ENCODE results near the gene ZNF462.
A peak's percentile ranks its signal among the peaks of the same experiment; 100 is the strongest.
"Not testable (repeated sequence)": the region's sequence is repeated elsewhere in the genome, so short reads cannot be mapped to it uniquely, and the experiment has no call there.

ZNF462 gene, protein sequence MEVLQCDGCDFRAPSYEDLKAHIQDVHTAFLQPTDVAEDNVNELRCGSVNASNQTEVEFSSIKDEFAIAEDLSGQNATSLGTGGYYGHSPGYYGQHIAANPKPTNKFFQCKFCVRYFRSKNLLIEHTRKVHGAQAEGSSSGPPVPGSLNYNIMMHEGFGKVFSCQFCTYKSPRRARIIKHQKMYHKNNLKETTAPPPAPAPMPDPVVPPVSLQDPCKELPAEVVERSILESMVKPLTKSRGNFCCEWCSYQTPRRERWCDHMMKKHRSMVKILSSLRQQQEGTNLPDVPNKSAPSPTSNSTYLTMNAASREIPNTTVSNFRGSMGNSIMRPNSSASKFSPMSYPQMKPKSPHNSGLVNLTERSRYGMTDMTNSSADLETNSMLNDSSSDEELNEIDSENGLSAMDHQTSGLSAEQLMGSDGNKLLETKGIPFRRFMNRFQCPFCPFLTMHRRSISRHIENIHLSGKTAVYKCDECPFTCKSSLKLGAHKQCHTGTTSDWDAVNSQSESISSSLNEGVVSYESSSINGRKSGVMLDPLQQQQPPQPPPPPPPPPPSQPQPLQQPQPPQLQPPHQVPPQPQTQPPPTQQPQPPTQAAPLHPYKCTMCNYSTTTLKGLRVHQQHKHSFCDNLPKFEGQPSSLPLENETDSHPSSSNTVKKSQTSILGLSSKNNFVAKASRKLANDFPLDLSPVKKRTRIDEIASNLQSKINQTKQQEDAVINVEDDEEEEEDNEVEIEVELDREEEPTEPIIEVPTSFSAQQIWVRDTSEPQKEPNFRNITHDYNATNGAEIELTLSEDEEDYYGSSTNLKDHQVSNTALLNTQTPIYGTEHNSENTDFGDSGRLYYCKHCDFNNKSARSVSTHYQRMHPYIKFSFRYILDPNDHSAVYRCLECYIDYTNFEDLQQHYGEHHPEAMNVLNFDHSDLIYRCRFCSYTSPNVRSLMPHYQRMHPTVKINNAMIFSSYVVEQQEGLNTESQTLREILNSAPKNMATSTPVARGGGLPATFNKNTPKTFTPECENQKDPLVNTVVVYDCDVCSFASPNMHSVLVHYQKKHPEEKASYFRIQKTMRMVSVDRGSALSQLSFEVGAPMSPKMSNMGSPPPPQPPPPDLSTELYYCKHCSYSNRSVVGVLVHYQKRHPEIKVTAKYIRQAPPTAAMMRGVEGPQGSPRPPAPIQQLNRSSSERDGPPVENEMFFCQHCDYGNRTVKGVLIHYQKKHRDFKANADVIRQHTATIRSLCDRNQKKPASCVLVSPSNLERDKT (N-terminal part only)

DNA sequence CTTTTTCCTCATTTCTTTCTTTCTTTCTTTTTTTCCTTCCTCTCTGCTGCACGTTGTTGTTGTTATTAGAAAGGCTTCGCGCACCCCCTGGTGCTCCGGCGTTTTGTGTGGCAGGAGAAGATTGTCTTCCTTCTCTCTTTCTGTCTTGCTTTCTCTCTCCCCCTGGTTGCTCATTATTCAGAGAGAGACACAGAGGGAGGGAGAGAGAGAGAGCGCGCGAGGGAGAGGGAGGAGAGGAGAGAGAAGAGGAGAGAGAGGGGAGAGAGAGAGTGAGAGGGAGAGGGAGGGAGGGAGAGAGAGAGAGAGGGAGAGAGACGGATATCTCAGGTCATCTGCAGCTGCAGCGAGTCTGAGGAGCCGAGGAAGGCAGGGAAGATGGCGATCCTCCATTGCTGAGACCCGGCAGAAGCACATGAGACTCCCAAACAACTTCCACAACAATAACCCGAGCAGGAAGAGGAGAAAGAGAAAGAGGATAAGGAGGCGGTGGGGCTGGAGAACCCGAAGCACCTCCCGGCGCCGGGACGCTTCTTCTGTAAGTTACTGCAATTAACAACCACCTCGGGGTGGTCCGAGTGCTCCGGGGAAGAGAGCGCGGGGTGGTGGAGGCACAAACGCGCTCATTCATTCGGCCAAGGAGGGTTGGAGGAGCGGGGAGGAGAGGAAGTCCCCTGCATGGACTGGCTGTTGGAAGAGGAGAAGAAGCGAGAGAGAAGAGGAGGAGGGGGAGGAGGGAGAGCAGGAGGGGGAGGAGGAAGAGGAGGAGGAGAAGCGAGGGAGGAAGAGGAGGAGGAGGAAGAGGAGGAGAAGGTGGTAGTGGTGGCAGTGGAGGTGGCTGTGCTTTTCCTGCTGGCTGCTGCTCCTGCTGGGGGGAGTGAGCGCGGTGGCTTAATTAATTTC is at the start of gene ZNF462:
TSS of gene ZNF462 (plus strand) at position 346 of the 900 bp plus-strand sequence. CDS start 60,218 bp downstream, outside the sequence.
- DNase-seq, result peak; percentile 43 to 62

DNA sequence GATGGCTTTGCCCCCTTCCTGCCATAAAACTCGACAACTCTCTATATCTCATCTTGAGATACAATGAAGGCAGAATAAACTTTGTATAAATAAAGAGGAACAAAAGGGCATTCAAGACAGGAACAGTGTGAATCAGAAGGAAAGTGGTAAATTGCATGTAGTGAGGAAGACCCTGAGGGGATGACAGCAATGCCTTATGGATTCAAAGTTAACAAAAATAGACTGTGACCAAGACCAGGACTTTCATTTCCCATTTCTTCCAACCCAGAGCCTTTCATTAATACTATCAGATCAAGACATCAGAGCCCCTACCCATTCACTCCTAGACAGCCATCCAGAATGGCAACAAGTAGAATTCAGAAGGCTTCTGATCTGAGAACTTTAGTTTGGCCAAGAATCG is 46.4 kb upstream of the ZNF462 start:
- no peak for DNase-seq

DNA sequence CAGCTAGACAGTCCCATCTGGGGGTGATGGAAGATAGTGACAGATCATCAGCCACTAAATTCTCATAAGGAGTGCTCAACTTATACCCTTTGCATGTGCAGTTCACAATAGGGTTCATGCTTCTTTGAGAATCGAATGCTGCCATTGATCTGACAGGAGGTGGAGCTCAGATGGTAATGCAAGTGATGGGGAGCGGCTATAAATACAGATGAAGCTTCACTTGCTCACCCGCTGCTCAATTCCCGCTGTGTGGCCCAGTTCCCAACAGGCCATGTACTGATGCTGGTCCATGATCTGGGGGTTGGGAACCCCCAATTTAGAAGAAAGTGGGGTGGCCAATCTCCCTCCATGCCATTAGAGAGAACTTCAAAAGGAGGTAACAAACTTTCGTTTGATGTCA is 44.9 kb upstream of the ZNF462 start:
- DNase-seq, result no peak

GRCh38 chr9:106820866-106821265 is 42.1 kb upstream of the ZNF462 start:
- no peak for DNase-seq

DNA sequence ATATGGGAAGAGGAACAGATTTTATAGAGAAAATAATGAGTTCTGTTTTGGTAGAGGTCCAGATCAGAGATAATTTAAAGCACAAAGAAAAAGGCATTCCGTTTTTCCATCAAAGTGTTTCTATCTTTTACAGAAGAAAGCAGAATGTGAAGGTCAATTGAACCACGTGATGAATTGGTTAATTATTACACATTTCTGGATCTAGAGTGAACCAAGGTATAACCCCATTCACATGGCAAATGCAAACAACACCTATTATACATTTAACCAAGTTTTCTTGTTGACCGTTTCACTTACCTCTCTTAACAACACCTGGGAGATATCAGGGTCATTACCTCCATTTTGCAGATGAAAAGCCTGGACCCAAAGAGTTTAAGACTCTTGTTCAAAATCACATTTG is 34.9 kb upstream of the ZNF462 start:
- no peak for DNase-seq

- no peak for DNase-seq
These were observed 34.0 kb upstream of the ZNF462 start for GRCh38 chr9:106828965-106829364.

GRCh38 chr9:106829666-106830408 is 33.1 kb upstream of the ZNF462 start:
- no peak for DNase-seq

DNA sequence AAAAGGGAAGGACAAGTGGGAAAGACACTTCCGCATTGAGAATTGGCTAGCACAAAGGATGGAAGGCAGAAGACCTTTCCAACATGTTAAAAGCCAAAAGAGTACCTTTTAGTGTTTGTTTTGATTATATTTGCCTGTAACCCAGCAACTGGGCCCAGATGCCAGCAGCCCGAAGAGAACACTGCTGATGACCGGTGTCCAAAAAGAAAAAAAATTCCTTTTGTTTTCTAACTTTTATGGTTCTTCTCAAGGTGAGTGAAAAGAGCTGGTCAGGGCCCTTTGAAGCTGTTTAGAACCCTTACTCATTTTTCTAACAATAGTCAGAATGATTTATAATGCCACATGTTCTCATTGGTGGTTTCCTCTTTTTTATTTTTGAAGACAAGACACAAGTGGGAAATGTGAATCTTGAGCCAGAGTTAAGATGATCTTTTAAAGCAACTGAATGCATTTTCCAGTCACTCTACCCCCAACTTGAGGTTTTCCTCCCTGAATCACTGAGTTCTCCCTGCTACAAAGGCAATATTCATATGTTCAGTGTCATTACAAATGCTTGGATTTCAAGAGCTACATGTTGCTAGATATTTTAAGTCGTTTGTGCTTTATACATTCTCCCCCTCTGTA is 32.3 kb upstream of the ZNF462 start:
- no peak for DNase-seq

- DNase-seq, result no peak
These were observed 28.1 kb upstream of the ZNF462 start for GRCh38 chr9:106834888-106835287.

GRCh38 chr9:106835840-106836239 is 27.1 kb upstream of the ZNF462 start:
- no peak for DNase-seq

- DNase-seq, result no peak
These were observed 19.6 kb upstream of the ZNF462 start for GRCh38 chr9:106843371-106843770.

DNA sequence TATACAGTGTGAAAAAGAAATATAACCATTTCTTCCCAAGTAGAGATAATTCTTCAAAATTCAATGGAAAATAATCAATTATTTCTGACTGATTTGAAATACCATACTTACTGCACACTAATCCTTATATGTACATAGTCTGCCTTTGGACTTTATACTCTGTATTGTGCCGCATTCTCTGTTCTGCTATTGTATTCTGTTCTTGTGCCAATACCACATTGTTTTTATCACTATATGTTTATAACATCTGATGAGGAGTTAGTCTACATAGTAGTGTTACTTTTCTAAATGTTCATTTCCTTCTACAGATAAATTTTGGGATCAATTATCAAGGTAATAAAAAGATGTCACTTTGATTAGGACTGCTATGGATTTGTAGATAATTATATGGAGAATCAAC is 16.7 kb upstream of the ZNF462 start:
- no peak for DNase-seq

- DNase-seq, result no peak
These were observed 16.1 kb upstream of the ZNF462 start for GRCh38 chr9:106846857-106847256.

GRCh38 chr9:106851640-106852039 is 11.3 kb upstream of the ZNF462 start:
- not testable (repeated sequence) for DNase-seq

- no peak for DNase-seq
These were observed 5.0 kb upstream of the ZNF462 start for GRCh38 chr9:106857811-106858470.

- peak in 1 of 2 experiments; percentile 53 for DNase-seq
These were observed 2.8 kb upstream of the ZNF462 start for GRCh38 chr9:106859957-106860720.

GRCh38 chr9:106860721-106861639 is 2.0 kb upstream of the ZNF462 start:
- DNase-seq, result peak in 1 of 2 experiments; percentile 35

- no peak for DNase-seq
These were observed 1.3 kb upstream of the ZNF462 start for GRCh38 chr9:106861640-106862109.
